C4-2B (cell line): ENCODE data around the gene PPFIBP1.
"Not testable (repeated sequence)": the region's sequence is repeated elsewhere in the genome, so short reads cannot be mapped to it uniquely, and the experiment has no call there.

Experiments used
- ZFX ChIP-seq: fragments of 450-650 bp; IDR thresholded peaks from 2 replicates; pipeline ENCODE4 v1.6.1; 2017
- TF ChIP-seq, protein P1 (sequence below): fragments of 450-650 bp; conservative IDR thresholded peaks from 2 replicates; pipeline ENCODE4 v1.5.1; 2017; ENCODE audit warnings: mild to moderate bottlenecking

DNA sequence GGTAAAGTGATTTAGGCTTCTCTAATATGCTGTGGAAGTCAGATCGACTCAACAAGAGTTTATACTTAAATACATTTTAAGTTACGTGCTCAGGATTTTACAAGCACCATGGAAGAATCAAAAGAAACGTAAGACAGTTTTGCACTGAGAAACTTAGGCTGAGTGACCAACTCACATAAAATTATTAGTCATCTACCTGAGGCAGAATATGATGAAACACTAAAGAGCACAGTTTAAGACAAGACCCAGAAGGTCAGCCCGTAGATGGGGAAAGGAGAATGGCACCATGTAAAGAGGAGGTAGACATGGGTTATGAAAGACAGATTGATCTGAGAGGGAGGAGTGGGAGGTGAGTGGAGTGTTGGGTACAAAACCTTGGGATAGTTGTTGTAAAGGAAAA is 118.4 kb downstream of the PPFIBP1 start:
- TF ChIP-seq, protein P1, sequence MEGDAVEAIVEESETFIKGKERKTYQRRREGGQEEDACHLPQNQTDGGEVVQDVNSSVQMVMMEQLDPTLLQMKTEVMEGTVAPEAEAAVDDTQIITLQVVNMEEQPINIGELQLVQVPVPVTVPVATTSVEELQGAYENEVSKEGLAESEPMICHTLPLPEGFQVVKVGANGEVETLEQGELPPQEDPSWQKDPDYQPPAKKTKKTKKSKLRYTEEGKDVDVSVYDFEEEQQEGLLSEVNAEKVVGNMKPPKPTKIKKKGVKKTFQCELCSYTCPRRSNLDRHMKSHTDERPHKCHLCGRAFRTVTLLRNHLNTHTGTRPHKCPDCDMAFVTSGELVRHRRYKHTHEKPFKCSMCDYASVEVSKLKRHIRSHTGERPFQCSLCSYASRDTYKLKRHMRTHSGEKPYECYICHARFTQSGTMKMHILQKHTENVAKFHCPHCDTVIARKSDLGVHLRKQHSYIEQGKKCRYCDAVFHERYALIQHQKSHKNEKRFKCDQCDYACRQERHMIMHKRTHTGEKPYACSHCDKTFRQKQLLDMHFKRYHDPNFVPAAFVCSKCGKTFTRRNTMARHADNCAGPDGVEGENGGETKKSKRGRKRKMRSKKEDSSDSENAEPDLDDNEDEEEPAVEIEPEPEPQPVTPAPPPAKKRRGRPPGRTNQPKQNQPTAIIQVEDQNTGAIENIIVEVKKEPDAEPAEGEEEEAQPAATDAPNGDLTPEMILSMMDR: not testable (repeated sequence)
- not testable (repeated sequence) for TF ChIP-seq ZFX
